ENCODE results near the gene IARS2. TPM values are rescaled to one million over a fixed set of nuclear protein-coding genes. Genes with fewer than 3 reads are reported as not detected.
"Not testable (repeated sequence)": the region's sequence is repeated elsewhere in the genome, so short reads cannot be mapped to it uniquely, and the experiment has no call there.

IARS2 gene
- total RNA-seq, 1 experiment from 2014 or later: 106 TPM

DNA sequence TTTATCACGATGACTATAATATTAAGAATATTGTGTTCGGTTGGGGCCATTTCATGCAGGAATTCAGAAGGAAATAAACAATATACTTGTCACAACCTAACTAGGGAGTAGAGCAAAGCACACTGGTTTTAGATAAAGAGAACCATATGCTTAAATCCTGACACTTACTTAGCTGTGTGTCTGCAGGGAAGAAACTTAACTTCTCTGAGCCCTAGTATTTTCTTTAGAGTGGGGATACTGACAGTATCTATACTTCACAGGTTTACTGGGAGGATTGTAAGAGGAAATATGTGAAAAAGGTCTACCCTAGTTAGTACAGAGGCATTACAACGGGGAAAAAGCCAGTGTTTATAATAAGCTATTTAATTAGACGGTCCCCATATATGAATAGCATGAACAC is 72.9 kb downstream of the IARS2 start (continued):
- no peak for TF ChIP-seq SIN3A (IDR thresholded peaks at IDR 0.05; ENCODE audit: low read depth)
- TF ChIP-seq, protein P1, sequence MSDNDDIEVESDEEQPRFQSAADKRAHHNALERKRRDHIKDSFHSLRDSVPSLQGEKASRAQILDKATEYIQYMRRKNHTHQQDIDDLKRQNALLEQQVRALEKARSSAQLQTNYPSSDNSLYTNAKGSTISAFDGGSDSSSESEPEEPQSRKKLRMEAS (IDR thresholded peaks at IDR 0.05): no peak
- no peak for TF ChIP-seq CEBPB (IDR thresholded peaks at IDR 0.05; ENCODE audit: low read depth)
- no peak for TF ChIP-seq CBX3 (IDR thresholded peaks at IDR 0.05; ENCODE audit: low read depth)
- TF ChIP-seq JUND (IDR thresholded peaks at IDR 0.05): no peak
- TF ChIP-seq SRF (IDR thresholded peaks at IDR 0.05; ENCODE audit: low read depth): no peak
- no peak for TF ChIP-seq ELF1 (IDR thresholded peaks at IDR 0.05; ENCODE audit: borderline replicate concordance, low read depth)

DNA sequence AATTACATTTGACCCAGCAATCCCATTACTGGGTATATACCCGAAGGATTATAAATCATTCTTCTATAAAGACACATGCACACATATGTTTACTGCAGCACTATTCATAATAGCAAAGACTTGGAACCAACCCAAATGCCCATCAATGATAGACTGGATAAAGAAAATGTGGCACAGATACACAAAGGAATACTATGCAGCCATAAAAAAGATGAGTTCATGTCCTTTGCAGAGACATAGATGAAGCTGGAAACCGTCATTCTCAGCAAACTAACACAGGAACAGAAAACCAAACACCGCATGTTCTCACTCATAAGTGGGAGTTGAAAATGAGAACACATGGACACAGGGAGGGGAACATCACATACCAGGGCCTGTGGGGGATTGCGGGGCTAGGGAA is 76.0 kb downstream of the IARS2 start:
- CTCF ChIA-PET; H3K9me3 ChIP-seq (ENCODE audit: control insufficient read depth in 1 of 2, insufficient read depth in 1 of 2, low read depth in 1 of 2, low read length in 2 of 2); intact Hi-C loops (cut with micrococcal nuclease); DNase-seq (ENCODE audit: low read depth, low spot score); H3K9me2 ChIP-seq (ENCODE audit: insufficient read depth); H3K79me2 ChIP-seq (ENCODE audit: insufficient read depth, low read length); H3K4me2 ChIP-seq (ENCODE audit: low read length); H3K27me3 ChIP-seq (ENCODE audit: insufficient read depth, low read length); ATAC-seq; H3K4me3 ChIP-seq (replicated peaks in 1 of 2; ENCODE audit: low read depth in 1 of 2, low read length in 2 of 2); RAD21 ChIA-PET (ENCODE audit: low non-redundant PET in 1 of 2, low total read pairs in 2 of 2, uncharacterized antibody in 2 of 2, unreplicated experiment in 2 of 2); H2AFZ ChIP-seq (ENCODE audit: low read depth, low read length, poor library complexity, severe bottlenecking); H3K4me1 ChIP-seq (ENCODE audit: control insufficient read depth in 1 of 2, insufficient read depth in 2 of 2, low read length in 2 of 2); H3K27ac ChIP-seq (ENCODE audit: low read depth, low read length); POLR2A ChIA-PET; H3K9ac ChIP-seq (ENCODE audit: low read length); BruUV-seq (replicated peaks); H4K20me1 ChIP-seq (ENCODE audit: insufficient read depth): not testable (repeated sequence)
- peaks cover 12 to 14% of the 10 kb centered on the region in 2 experiments; a peak in 3 of 4 replicates for H3K36me3 ChIP-seq (ENCODE audit: control insufficient read depth in 1 of 2, insufficient read depth in 2 of 2, low read length in 2 of 2)

DNA sequence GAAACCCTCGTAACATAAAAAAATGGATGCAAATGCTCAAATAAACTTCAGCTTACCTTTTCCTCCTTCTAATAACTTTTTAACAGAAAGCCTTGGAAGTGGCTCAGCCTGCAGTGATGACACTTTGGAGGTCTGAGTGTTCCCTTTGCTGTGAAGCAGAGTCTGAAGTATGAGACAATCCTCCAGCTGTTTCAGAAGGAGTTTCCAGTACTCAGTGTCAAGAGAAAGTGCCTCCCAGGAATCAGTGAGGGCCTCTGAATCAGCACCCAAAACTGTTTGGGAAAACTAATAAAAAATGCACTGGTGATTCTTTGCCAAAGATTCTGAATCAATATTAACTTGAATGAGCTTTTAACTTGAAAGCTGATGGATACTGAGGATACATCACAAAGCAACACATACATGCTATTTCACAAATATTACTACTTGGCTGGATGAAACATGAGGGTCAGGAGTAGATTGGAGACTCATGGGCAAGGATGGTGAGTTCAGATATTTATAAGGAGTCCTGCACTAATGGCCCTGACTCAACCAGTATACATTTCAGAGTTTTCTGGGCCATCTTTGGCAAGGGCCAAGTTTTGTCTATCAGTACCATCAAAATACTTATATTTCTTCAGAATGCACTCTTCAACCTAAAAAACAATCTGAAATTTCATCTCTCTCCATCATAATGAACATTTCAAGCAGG is 77.0 kb downstream of the IARS2 start:
- Histone ChIP-seq H3K4me3 (replicated peaks in 1 of 2; ENCODE audit: low read depth in 1 of 2, low read length in 2 of 2) (no peak overlapping the region), H3K9me3 (ENCODE audit: control insufficient read depth in 1 of 2, insufficient read depth in 1 of 2, low read depth in 1 of 2, low read length in 2 of 2) (no peaks in the 10 kb centered on the region), H3K27me3 (ENCODE audit: insufficient read depth, low read length) (no peaks in the 10 kb centered on the region), H3K4me2 (ENCODE audit: low read length) (no peak overlapping the region), H3K9ac (ENCODE audit: low read length) (no peak overlapping the region), H3K4me1 (ENCODE audit: control insufficient read depth in 1 of 2, insufficient read depth in 2 of 2, low read length in 2 of 2) (no peaks in the 10 kb centered on the region), H3K36me3 (ENCODE audit: control insufficient read depth in 1 of 2, insufficient read depth in 2 of 2, low read length in 2 of 2) (peaks cover 12 to 14% of the 10 kb centered on the region in 2 experiments), H3K79me2 (ENCODE audit: insufficient read depth, low read length) (no peaks in the 10 kb centered on the region; the same call in 1 of the 2 replicates), H2AFZ (ENCODE audit: low read depth, low read length, poor library complexity, severe bottlenecking) (no peak overlapping the region), H4K20me1 (ENCODE audit: insufficient read depth) (no peaks in the 10 kb centered on the region), H3K27ac (ENCODE audit: low read depth, low read length) (no peak overlapping the region), H3K9me2 (ENCODE audit: insufficient read depth) (no peaks in the 10 kb centered on the region)
- ATAC-seq (no peak), DNase-seq (ENCODE audit: low read depth, low spot score) (no peak)
- CTCF ChIA-PET: no interaction called here
- POLR2A ChIA-PET: no interaction called here
- intact Hi-C loops (cut with micrococcal nuclease): no loop called here
- RAD21 ChIA-PET (ENCODE audit: low non-redundant PET in 1 of 2, low total read pairs in 2 of 2, uncharacterized antibody in 2 of 2, unreplicated experiment in 2 of 2): no interaction called here
- BruUV-seq (replicated peaks): no TSS peak
- no peak for TF ChIP-seq ELF1 (IDR thresholded peaks at IDR 0.05; ENCODE audit: borderline replicate concordance, low read depth)
- TF ChIP-seq, protein P2, sequence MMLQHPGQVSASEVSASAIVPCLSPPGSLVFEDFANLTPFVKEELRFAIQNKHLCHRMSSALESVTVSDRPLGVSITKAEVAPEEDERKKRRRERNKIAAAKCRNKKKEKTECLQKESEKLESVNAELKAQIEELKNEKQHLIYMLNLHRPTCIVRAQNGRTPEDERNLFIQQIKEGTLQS (IDR thresholded peaks at IDR 0.05): no peak
- TF ChIP-seq ZFX (IDR thresholded peaks at IDR 0.05): no peak
- no peak for TF ChIP-seq CBX3 (IDR thresholded peaks at IDR 0.05; ENCODE audit: low read depth)
- no peak for TF ChIP-seq YY1 (IDR thresholded peaks at IDR 0.05; ENCODE audit: extremely low read depth, insufficient replicate concordance, low read depth, low read length)
- TF ChIP-seq FOSL1 (IDR thresholded peaks at IDR 0.05; ENCODE audit: low read depth): no peak
- TF ChIP-seq, protein P3, sequence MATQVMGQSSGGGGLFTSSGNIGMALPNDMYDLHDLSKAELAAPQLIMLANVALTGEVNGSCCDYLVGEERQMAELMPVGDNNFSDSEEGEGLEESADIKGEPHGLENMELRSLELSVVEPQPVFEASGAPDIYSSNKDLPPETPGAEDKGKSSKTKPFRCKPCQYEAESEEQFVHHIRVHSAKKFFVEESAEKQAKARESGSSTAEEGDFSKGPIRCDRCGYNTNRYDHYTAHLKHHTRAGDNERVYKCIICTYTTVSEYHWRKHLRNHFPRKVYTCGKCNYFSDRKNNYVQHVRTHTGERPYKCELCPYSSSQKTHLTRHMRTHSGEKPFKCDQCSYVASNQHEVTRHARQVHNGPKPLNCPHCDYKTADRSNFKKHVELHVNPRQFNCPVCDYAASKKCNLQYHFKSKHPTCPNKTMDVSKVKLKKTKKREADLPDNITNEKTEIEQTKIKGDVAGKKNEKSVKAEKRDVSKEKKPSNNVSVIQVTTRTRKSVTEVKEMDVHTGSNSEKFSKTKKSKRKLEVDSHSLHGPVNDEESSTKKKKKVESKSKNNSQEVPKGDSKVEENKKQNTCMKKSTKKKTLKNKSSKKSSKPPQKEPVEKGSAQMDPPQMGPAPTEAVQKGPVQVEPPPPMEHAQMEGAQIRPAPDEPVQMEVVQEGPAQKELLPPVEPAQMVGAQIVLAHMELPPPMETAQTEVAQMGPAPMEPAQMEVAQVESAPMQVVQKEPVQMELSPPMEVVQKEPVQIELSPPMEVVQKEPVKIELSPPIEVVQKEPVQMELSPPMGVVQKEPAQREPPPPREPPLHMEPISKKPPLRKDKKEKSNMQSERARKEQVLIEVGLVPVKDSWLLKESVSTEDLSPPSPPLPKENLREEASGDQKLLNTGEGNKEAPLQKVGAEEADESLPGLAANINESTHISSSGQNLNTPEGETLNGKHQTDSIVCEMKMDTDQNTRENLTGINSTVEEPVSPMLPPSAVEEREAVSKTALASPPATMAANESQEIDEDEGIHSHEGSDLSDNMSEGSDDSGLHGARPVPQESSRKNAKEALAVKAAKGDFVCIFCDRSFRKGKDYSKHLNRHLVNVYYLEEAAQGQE (IDR thresholded peaks at IDR 0.05; ENCODE audit: low read depth): no peak
- TF ChIP-seq EZH2 (IDR thresholded peaks at IDR 0.05): no peak
- TF ChIP-seq EGR1 (IDR thresholded peaks at IDR 0.05; ENCODE audit: low read depth): no peak
- TF ChIP-seq POLR2A (IDR thresholded peaks at IDR 0.05; ENCODE audit: borderline replicate concordance, extremely low read depth, insufficient read depth, insufficient read length): no peak
- TF ChIP-seq, protein P1 (IDR thresholded peaks at IDR 0.05): no peak
